DND-41 (cell line): ENCODE data around the gene REPS2.

Experiments
- CTCF ChIP-seq: IDR thresholded peaks from 2 replicates; pipeline ENCODE4 v1.5.1; 2012; ENCODE audit warnings: borderline replicate concordance, low read length, moderate library complexity, mild to moderate bottlenecking; ENCODE audit not compliant: poor library complexity, severe bottlenecking; ENCODE audit errors: extremely low read depth
- EZH2 ChIP-seq: IDR thresholded peaks from 3 replicates; pipeline ENCODE4 v1.6.1; 2012; ENCODE audit warnings: borderline replicate concordance, low read depth, mild to moderate bottlenecking, moderate library complexity, low read length, inconsistent platforms; ENCODE audit not compliant: severe bottlenecking

- no peak for TF ChIP-seq EZH2
- no peak for TF ChIP-seq CTCF
These were observed 43.0 kb upstream of the REPS2 start for GRCh38 chrX:16903274-16904022.
